Measurements from ENCODE around the gene NEK11.

- TF ChIP-seq, protein P1, sequence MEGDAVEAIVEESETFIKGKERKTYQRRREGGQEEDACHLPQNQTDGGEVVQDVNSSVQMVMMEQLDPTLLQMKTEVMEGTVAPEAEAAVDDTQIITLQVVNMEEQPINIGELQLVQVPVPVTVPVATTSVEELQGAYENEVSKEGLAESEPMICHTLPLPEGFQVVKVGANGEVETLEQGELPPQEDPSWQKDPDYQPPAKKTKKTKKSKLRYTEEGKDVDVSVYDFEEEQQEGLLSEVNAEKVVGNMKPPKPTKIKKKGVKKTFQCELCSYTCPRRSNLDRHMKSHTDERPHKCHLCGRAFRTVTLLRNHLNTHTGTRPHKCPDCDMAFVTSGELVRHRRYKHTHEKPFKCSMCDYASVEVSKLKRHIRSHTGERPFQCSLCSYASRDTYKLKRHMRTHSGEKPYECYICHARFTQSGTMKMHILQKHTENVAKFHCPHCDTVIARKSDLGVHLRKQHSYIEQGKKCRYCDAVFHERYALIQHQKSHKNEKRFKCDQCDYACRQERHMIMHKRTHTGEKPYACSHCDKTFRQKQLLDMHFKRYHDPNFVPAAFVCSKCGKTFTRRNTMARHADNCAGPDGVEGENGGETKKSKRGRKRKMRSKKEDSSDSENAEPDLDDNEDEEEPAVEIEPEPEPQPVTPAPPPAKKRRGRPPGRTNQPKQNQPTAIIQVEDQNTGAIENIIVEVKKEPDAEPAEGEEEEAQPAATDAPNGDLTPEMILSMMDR (IDR thresholded peaks at IDR 0.05): no peak
- TF ChIP-seq POLR2A (IDR thresholded peaks at IDR 0.05): no peak
These were observed 34.3 kb upstream of the NEK11 start for GRCh38 chr3:130992344-130992743.
